SH-SY5Y (cell line): ENCODE results near the gene FABP1.

ENCODE experiments used
- GATA2 ChIP-seq: IDR thresholded peaks from 2 replicates; pipeline ENCODE4 v1.6.1; 2011; ENCODE audit warnings: mild to moderate bottlenecking, low read depth, low read length
- GATA3 ChIP-seq: IDR thresholded peaks from 2 replicates; pipeline ENCODE4 v1.6.1; 2011; ENCODE audit warnings: low read depth, mild to moderate bottlenecking, low read length, moderate library complexity

DNA sequence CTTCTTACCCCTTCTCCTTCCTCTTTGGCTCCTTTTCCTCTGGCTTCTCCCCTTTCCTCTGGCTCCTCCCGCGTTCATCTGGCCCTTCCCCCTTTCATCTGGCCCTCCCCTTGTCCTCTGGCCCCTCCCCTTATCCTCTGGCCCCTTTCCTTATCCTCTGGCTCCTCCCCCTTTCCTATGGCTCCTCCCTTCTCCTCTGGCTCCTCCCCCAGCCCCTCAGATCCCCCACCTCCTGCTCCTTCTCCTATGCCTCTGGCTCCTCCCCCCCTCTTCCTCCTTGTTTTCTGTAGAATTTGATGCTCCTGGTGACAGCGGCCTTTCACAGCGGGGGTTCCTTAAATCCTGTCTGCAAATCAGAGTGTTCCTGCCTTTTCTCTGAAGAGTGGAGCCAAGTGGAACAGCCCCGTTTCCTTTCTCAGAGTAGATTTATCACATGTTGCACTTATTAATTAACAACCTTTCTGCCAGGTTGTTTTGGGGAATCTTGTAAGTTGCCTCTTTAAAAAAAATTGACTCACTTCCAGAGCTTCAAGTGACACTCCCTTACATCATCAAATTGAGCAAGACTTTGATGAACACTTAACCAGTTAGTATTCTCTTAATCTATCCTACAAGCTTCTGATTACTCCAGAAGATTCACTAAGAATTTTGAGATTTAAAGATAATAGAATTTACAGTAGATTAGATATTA lies 27.9 kb downstream of the FABP1 start:
- no peak for TF ChIP-seq GATA3
- no peak for TF ChIP-seq GATA2
